KOPT-K1 (cell line): ENCODE data around the gene SIGLEC12.
"Not testable (repeated sequence)": the region's sequence is repeated elsewhere in the genome, so short reads cannot be mapped to it uniquely, and the experiment has no call there.

Source experiments
- H3K27ac ChIP-seq: fragments of 200-600 bp; sonication (generic); 2 replicates; pipeline ENCODE4 v1.5.1; 2016; ENCODE audit warnings: antibody characterized with exemption, mild to moderate bottlenecking, low read depth, low read length; ENCODE audit not compliant: poor library complexity, severe bottlenecking
- H3K36me3 ChIP-seq: fragments of 200-600 bp; sonication (generic); 2 replicates; pipeline ENCODE4 v1.5.1; 2017; ENCODE audit warnings: antibody characterized with exemption, mild to moderate bottlenecking, low read length, moderate library complexity; ENCODE audit not compliant: insufficient read depth
- H3K9me3 ChIP-seq: fragments of 200-600 bp; sonication (generic); 2 replicates; pipeline ENCODE4 v1.5.1; 2017; ENCODE audit warnings: antibody characterized with exemption, low read length, mild to moderate bottlenecking; ENCODE audit not compliant: insufficient read depth, poor library complexity, severe bottlenecking

The SIGLEC12 gene

GRCh38 chr19:51477344-51477743, 24.3 kb downstream of the SIGLEC12 start:
- H3K36me3 ChIP-seq, result no peaks in the 10 kb centered on the region
- H3K27ac ChIP-seq, result no peak overlapping the region
- no peaks in the 10 kb centered on the region for H3K9me3 ChIP-seq

DNA sequence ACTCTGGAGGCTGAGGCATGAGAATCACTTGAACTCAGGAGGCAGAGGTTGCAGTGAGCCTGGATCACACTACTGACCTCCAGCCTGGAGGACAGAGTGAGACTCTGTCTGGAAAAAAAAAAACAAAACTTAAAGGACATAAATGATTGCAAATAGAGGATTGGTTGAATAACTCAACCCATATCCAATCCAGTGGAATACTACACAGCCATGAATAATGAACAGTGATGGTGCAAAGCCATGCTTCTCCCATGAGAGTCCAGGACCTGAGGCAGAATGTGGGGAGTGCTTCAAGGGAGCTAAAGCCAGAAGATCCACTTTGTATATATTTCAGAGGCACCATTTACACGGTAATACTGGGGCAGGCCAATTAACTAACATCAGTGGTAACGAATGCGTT, 25.4 kb downstream of the SIGLEC12 start:
- Histone ChIP-seq H3K36me3 (no peaks in the 10 kb centered on the region), H3K9me3 (no peaks in the 10 kb centered on the region), H3K27ac (no peak overlapping the region)

- no peaks in the 10 kb centered on the region for H3K36me3 ChIP-seq
- no peaks in the 10 kb centered on the region for H3K9me3 ChIP-seq
- no peak overlapping the region for H3K27ac ChIP-seq
These were observed 28.4 kb downstream of the SIGLEC12 start for GRCh38 chr19:51473009-51473707.

DNA sequence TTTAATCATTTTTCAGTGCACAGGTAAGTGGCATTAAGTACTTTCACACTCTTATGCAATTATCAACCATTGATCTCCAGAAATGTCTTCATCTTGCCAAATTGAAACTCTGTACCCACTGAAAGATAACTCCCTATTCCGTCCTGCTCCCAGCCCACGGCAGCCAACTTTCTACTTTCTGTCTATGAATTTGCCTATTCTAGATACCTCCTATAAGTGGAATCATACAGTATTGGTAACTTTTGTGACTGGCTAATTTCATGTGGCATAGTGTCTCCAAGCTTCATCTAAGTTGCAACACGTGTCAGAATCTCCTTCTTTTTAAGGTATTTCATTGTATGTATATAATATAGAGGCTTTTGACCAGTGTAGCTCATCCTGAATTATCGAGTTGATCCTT, 29.0 kb downstream of the SIGLEC12 start:
- H3K27ac ChIP-seq, result no peak overlapping the region
- no peaks in the 10 kb centered on the region for H3K36me3 ChIP-seq
- H3K9me3 ChIP-seq, result no peaks in the 10 kb centered on the region

- Histone ChIP-seq H3K9me3 (no peaks in the 10 kb centered on the region), H3K27ac (no peak overlapping the region), H3K36me3 (no peaks in the 10 kb centered on the region)
These were observed 30.1 kb downstream of the SIGLEC12 start for GRCh38 chr19:51471527-51471926.

- Histone ChIP-seq H3K9me3 (no peaks in the 10 kb centered on the region), H3K36me3 (no peaks in the 10 kb centered on the region), H3K27ac (no peak overlapping the region)
These were observed 30.6 kb downstream of the SIGLEC12 start for GRCh38 chr19:51470966-51471365.

DNA sequence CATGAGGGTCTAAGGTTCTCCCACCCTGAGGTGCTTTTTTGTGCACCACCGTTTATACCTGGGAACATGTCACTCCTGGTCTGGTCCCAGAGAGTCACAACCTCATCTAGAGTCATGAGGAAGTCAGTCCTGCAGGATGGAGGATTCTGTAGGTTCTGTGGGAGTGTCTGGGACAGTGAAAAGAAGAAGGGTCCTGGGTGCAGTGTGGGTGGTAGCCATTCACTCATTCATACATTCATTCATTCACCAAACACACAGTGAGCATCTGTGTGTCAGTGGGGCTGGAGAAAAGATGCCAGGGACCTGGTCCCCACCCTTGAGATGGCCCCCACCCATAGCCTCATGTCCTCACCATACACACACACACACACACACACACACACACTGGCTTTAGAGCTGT, 32.0 kb downstream of the SIGLEC12 start:
- Histone ChIP-seq H3K27ac (peak overlapping the region; percentile 76), H3K36me3 (no peaks in the 10 kb centered on the region), H3K9me3 (no peaks in the 10 kb centered on the region)

DNA sequence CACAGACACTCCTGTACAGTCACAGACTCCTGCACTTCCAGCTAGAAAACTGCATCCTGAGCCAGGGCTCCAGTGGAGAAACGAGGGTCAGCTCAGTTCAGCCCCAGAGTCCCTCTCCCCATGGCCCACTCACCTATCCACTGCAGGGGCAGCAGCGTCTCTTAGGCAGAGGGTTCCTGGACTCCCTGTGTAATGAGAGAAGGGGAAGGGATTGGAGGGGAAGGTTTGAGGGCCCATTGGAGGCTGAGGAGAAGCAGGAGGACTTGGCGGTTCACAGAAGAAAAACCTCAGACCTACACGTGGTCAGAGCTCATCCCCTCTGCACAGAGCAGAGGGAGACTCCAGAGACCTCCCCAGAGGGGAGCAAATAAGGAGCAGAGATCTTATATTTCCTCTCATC, 32.4 kb downstream of the SIGLEC12 start:
- no peaks in the 10 kb centered on the region for H3K9me3 ChIP-seq
- H3K27ac ChIP-seq, result peak overlapping the region; percentile 76
- H3K36me3 ChIP-seq, result no peaks in the 10 kb centered on the region

GRCh38 chr19:51468545-51468920, 33.1 kb downstream of the SIGLEC12 start:
- Histone ChIP-seq H3K9me3 (no peaks in the 10 kb centered on the region), H3K36me3 (no peaks in the 10 kb centered on the region), H3K27ac (peak overlapping the region; percentile 76)

GRCh38 chr19:51467864-51468544, 33.6 kb downstream of the SIGLEC12 start:
- Histone ChIP-seq H3K27ac (peak overlapping the region; percentile 76), H3K9me3 (no peaks in the 10 kb centered on the region), H3K36me3 (no peaks in the 10 kb centered on the region)

DNA sequence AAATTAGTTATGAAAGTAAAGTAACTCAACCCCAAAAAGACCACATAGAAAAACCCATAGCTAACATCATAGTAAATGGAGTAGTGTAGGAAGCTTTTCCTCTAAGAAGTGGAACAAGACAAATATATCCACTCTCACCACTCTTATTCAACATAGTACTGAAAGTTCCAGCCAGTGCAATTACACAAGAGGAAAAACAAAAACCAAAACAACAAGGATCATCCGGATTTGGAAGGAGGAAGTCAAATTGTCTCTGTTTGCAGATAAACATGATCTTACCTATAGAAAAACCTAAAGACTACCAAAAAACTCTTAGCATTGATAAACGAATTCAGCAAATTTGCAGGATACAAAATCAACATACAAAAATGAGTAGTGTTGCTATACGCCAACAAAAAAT, 34.9 kb downstream of the SIGLEC12 start:
- H3K9me3 ChIP-seq, result no peaks in the 10 kb centered on the region

GRCh38 chr19:51463976-51464581, 37.5 kb downstream of the SIGLEC12 start:
- not testable (repeated sequence) for H3K27ac ChIP-seq

More for the DNA sequence above, 34.9 kb downstream of the SIGLEC12 start:
- Histone ChIP-seq H3K36me3 (no peaks in the 10 kb centered on the region), H3K27ac (no peak overlapping the region)

GRCh38 chr19:51462681-51463080, 38.9 kb downstream of the SIGLEC12 start:
- no peaks in the 10 kb centered on the region for H3K36me3 ChIP-seq
- no peak overlapping the region for H3K27ac ChIP-seq
- H3K9me3 ChIP-seq, result no peaks in the 10 kb centered on the region

More at GRCh38 chr19:51463976-51464581, 37.5 kb downstream of the SIGLEC12 start:
- H3K9me3 ChIP-seq, H3K36me3 ChIP-seq: not testable (repeated sequence)

DNA sequence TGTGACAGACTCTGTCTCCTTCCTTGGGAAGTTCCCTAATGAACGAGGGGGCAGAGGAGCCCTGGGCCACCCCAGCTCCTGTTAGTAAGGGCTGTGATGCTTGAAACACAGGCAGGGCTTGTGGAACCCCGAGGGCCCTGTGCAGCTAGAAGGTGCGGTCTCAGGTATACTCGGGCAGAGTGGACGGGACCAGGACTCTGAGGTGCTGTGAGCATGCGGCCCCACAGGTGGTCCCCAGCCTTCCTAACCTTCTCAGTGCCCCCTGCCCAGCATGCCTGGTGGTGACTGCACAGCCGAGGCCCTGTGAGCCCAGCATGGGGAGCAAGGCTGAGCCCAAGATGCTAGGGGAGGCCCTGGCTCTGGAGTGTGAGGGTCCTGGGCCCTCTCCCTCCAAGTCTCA, 39.3 kb downstream of the SIGLEC12 start:
- Histone ChIP-seq H3K36me3 (no peaks in the 10 kb centered on the region), H3K27ac (no peak overlapping the region), H3K9me3 (no peaks in the 10 kb centered on the region)

DNA sequence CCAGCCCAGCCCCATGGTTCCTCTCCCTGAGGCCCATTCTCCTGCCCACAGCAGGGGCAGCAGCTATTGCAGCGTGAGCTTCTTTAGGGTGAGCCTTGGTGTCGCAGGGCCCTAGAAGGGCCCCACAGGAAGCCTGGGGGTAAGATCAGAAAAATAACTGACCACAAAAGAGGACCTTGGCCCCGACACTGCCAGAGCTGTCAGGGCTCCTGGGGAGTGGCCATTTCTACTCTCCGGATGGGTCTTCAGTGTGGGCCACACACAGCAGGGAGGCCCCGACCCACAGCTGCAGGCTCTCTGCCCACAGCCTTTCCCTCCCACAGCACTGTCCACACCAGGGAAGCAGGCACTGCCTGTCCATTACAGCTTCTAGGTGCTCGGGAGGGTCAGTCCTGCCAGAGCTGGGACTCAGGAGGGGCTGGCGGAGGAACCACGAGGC, 39.9 kb downstream of the SIGLEC12 start:
- Histone ChIP-seq H3K27ac (no peak overlapping the region), H3K36me3 (no peaks in the 10 kb centered on the region), H3K9me3 (no peaks in the 10 kb centered on the region)
